Putamen (tissue), 1 donor: ENCODE measurements around the gene ARID2.
A peak's percentile ranks its signal among the peaks of the same experiment; 100 is the strongest.

Experiments used
- DNase-seq: peaks from one replicate; pipeline ENCODE4 v3.0.0-alpha.2; 2016; ENCODE audit warnings: low spot score

Gene ARID2, protein sequence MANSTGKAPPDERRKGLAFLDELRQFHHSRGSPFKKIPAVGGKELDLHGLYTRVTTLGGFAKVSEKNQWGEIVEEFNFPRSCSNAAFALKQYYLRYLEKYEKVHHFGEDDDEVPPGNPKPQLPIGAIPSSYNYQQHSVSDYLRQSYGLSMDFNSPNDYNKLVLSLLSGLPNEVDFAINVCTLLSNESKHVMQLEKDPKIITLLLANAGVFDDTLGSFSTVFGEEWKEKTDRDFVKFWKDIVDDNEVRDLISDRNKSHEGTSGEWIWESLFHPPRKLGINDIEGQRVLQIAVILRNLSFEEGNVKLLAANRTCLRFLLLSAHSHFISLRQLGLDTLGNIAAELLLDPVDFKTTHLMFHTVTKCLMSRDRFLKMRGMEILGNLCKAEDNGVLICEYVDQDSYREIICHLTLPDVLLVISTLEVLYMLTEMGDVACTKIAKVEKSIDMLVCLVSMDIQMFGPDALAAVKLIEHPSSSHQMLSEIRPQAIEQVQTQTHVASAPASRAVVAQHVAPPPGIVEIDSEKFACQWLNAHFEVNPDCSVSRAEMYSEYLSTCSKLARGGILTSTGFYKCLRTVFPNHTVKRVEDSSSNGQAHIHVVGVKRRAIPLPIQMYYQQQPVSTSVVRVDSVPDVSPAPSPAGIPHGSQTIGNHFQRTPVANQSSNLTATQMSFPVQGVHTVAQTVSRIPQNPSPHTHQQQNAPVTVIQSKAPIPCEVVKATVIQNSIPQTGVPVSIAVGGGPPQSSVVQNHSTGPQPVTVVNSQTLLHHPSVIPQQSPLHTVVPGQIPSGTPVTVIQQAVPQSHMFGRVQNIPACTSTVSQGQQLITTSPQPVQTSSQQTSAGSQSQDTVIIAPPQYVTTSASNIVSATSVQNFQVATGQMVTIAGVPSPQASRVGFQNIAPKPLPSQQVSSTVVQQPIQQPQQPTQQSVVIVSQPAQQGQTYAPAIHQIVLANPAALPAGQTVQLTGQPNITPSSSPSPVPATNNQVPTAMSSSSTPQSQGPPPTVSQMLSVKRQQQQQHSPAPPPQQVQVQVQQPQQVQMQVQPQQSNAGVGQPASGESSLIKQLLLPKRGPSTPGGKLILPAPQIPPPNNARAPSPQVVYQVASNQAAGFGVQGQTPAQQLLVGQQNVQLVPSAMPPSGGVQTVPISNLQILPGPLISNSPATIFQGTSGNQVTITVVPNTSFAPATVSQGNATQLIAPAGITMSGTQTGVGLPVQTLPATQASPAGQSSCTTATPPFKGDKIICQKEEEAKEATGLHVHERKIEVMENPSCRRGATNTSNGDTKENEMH (N-terminal part only)

DNA sequence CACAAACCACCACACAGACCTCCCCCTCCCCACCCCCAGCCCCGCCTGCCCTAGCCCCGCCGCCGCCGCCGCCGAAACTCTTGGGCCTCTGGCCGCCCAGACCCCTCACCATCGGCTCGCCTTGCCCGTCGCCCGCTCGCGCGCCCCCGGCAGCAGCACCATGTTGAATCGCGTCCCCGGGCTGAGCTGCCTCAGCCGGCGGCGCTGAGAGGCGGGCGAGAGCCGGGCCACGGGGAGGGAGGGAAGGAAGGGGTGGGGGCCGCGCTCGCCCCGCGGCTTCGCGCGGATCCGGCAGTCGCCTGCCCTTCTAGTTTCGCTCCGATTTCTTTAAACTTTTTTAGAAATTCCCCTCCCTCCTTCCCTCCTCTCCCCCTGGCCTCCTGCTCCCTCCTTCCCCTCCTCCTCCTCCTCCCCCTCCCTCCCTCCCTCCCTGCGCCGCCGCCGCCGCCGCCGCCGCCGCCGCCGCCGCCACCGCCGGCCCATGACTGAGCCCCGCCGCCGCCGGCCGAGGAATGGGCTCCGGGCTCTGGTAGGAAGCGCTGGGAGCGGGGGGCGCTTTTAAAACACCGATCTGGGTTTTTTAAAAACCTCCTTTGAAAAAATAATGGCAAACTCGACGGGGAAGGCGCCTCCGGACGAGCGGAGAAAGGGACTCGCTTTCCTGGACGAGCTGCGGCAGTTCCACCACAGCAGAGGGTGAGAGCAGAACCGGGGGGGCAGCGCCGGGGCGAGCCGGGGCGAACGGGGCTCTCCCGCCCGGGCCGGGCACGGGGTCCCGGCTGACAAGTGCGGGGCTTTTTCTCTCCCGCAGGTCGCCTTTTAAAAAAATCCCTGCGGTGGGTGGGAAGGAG is at the start of gene ARID2:
TSS of gene ARID2 (plus strand) at position 474 of the 851 bp plus-strand sequence. CDS start at position 605, 131 bp downstream.
- DNase-seq = peak; percentile 70

DNA sequence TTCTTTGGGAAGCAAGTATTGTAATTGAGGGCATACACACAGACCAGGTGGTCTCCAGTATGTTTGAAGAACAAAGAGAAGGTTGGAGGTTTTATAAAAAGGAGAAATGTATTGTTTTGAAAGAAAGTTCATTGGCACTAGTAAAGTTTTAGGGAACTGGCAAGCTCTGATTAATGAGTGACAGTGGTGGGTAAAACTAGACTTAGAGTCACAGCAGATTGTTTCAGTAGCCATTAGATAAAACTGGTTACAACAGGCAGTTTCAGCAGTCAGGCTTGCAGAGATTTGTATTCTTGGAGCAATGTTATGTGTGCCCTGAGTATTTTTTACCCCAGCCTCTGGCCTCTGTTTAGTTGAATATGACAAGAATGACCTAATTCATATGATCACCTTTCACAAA is 49.1 kb upstream of the ARID2 start:
- no peak for DNase-seq

DNA sequence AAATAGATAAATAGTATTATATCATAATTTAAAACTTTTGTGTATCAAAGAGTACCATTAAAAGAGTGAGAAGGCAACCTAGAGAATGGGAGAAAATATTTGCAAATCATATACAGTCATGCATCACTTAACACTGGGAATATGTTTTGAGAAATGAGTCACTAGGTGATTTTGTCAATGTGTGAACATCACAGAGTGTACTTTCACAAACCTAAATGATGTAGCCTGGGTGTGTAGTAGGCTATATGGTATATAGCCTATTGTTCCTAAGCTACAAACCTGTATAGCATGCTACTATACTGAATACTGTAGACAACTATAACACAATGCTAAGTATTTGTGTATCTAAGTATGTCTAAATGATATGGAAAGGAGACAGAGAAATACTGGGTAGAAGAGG is 48.0 kb upstream of the ARID2 start:
- DNase-seq = no peak

DNA sequence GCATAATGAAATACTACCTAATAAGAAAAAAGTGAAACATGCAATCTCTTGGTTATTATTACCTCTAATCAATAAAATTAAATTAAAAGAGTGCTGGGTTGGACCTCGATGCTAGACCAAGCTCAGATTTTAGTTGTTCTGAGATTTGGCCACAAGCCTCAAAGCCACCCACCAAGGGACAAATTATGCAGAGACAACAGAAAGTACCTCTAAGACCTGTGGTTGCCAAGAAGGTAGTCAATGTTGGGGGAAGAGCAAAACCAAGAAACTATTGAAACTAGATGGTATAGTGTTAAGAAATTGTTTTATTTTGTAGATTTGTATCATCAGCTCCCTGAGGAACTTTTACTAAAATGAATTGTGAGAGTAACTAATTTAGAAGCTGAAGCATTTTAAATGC is 43.8 kb upstream of the ARID2 start:
- no peak for DNase-seq

DNA sequence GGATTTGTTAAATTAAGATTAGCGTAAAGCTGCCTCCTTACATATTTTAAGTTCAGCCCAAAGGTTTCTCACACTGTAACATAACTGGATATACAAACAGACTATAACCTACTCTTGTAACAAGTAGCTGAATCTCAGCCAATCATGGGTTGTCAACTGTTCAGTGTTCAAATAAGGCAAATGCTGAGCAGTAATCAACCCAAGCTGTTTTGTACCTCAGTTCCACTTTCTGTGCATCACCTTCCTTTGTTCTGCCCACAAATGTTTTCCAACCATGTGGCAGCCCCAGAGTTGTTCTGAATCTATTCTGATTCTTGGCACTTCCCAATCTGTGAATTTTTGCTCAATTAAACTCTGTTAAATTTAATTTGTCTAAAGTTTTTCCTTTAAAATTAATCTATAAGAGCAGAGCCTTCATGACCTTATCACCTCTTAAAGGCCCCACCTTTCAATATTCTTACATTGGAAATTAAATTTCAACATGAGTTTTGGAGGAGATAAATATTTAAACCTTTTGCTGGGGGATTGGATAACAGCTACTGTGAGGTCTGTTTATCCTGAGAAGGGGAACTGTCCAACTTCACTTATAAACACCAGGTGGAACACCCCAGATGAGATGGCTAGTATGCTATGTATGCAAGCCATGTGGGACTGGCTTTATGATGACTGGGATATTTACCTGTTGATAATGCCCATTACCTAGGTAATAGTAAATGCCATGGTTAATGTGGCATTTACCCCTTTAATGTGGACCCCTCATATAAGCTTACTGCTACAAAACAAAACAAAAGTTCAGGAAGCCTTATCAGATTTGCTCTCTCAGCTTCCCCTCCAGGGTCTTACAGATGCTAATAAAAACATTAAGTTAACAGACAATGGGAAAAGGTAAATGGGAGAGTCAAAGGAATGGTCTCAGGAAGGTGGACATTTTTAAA is 42.2 kb upstream of the ARID2 start:
- DNase-seq = no peak

DNA sequence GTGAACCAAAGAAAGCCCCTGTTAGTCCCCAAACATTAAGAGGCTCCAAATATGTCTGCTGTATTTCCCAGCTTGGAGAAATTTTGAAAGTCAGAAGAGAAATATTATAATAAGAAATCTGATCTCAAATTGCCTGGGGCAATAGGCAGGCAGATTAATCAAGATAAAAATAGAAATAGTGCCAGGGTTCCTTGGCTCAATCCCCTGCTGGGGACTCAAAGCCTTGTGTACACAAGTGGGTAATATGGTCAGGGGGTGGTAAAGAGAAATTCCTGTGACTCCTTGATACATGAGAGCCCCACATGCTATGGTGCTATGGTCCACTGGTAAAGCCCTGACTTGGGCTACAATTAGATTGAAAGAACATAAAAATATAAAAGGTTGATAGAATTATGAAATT is 41.3 kb upstream of the ARID2 start:
- DNase-seq = no peak

DNA sequence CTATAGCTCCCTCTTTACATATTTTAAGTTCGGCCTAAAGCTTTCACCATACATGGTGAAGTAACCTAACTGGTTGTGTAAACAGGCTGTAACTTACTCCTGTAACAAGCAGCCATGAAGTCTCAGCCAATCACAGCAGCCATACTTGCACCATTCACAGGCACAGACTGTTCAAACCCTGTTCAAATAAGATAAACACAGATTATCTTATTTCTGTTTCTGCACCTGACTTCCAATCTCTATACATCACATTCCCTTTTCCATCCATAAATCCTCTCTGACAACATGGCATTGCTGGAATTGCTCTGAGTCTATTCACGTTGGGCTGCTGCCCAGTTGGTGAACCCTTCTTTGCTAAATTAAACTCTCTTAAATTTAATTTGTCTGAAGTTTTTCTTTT is 34.5 kb upstream of the ARID2 start:
- no peak for DNase-seq

DNA sequence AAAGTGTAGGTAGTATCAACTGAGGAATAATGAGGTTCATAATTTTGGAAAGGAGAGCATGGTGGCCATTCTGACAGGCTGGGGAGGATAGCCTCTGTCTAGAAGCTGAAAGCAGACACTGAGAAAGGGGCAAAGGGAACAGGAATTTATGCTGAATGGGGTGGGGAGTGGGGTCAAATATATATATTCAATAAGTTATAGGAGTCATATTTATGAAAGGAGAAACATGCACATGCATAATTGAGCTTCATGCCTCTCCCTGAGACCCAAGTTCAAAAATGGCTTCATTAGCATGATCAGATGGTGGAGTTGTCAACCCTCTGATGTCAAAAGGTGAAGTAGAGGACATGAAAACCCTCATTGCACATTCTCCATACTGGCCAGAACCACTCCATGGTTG is 33.9 kb upstream of the ARID2 start:
- DNase-seq = no peak

DNA sequence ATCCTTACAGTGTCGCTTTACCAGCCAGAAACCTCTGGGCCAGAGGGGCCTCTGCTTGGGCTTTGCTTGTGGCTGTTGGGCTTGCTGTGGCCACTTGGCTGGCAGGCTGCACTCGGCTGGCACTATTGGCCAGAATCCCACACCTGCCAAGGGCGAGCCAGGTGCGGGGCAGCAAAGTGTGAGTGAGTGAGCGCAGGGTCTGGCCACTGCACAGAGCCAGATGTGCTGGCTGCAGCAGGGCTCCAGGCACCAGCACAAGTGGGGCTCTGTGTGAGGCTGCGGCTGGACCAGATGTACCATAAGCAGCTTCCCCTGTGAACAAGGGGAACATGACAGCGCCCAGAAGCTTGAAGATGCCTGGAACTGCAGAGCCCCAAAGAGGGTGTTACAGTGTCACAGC is 33.5 kb upstream of the ARID2 start:
- DNase-seq = no peak

DNA sequence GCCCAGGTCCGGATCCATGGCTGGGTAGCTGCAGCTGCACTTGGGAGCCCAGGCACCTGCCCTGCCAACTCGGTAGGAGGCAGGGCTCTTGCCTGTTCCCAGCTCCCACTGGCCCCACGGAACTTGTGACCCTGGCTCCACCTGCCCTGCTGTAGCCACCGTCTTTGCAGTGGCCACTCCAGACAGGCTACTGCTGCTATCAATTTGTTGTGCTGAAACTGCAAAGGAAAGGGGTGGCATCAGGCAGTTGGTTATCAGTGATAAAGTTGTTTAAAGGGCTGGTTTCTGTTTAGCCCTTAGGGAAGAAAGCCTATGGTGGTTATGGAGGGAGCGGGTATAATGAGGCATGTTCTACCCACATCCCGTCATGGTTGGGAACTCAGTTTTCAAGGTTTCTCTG is 32.1 kb upstream of the ARID2 start:
- no peak for DNase-seq

DNA sequence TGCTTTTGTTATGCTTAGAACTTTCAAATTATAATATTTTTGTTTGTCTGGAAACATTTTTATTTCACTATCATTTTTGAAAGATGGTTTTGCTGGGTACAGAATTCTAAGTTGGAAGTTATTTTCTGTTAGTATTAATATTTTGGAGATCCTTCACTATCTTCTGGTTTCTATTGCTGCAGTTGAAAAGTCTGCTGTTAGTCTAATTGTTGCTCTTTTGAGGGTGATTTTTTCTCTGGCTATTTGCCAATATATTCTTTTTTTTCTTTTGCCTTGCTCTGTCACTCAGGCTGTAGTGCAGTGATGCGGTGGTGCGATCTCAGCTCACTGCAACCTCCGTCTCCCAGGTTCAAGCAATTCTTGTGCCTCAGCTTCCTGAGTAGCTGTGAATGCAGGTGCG is 28.2 kb upstream of the ARID2 start:
- no peak for DNase-seq

DNA sequence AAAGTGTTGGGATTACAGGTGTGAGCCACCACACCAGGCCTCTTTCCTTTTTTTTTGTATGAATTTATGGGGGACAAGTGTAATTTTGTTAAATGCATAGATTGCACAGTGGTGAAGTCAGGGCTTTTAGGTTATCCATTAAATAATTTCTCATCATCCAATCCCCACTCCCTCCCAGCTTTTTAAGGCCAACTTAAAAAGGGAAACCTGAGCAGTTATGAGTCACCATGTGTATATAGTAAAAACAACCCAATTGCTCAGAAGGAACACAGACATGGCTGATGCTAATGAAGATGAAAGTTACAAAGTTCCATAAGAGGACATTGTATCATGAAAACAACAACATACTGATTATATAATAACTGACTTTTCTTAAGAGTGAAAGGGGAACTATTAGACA is 25.6 kb upstream of the ARID2 start:
- no peak for DNase-seq

DNA sequence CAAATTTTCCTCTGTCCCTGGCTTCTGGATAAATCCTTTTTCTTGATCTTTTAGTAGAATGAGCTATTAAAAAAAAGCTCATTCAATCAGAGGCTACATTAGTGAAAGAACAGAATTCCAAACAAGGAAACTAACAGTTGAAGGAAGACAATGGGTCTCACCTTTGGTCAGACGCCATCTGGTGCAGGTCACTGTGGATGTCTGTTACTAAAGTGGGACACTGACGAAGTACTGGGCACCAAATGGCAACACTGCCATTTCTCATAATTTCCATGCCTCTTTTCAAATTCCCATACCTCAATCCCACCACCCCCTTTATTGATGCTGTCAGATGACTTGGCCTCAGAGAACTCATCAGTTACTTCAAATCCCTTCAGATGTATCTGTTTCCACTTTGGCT is 24.5 kb upstream of the ARID2 start:
- no peak for DNase-seq

DNA sequence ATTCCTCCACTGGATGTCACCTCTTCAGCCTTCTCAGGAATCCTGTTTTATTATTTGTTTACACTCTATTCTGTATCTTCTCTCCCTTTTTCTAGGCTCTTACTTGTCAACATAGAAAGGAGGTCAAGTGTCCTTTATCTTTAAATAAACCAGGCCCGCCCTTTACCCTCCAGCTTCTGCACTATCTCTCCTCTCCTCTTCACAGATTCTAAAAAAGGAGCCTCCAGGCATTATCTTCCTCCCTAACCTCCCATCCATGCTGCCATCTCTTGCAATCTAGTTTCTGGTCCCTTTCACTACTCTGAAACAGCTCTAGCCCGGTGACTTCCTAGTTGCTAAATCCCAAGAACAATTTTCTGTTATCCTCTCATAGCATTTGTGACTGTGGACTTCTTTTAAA is 24.1 kb upstream of the ARID2 start:
- DNase-seq = no peak

DNA sequence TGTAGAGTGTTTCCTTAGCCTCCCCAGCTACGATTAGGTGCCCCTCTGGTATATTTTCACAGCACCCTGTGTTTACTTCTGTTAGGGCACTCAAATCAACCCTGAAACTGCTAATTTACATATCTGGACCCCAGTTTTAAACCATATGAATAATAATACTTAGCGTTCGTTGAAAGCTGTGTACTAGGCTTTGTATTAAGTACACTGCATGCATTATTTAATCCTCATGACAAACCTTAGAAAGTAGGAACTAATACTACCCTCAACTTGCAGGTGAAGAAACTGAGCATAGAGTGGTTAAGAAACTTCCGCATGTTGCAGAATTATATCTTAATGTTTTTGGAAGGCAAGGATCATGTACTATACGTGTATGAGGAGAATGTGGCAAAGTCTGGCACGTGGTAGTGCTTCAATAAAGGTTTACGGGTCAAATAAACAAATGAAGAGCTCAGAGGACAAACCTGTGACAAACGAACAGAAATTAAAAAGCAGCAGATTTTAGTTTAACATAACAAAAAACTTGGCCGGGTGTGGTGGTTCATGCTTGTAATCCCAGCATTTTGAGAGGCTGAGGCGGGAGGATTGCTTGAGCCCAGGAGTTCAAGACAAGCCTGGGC is 22.2 kb upstream of the ARID2 start:
- DNase-seq = no peak

DNA sequence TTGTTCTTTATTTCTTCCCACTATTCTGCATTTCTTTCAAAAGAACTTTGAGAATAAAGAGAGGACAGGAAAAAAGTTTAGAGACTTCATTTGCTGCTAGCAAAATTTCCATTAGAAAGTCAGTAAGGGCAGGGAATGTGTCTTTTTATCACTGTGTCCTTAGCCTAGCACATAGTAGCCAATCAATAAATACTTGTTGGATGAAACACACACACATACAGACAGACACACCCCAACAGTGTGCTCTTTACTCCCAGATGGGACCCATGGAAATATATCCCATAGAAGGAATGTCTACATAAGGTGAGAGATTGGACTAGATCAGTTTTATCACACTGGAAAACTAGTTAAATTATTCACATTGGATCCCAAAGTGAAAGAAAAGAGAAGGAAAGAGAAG is 21.1 kb upstream of the ARID2 start:
- DNase-seq = no peak

DNA sequence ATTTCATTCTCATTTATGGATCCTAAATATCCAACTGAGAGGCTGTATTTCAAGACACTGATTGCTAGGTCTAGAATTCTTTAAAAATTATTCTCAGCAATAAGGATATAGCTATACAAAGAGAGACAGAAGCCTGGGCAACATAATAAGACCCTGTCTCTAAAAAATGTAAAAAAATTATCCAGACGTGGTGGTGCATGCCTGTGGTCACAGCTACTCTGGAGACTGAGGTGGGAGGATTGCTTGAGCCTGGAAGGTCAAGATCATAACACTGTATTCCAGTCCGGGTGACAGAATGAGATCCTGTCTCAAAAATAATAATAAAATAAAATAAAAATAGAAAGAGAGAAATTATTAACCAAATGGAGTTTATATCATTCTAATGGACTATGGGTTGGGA is 20.6 kb upstream of the ARID2 start:
- DNase-seq = no peak

DNA sequence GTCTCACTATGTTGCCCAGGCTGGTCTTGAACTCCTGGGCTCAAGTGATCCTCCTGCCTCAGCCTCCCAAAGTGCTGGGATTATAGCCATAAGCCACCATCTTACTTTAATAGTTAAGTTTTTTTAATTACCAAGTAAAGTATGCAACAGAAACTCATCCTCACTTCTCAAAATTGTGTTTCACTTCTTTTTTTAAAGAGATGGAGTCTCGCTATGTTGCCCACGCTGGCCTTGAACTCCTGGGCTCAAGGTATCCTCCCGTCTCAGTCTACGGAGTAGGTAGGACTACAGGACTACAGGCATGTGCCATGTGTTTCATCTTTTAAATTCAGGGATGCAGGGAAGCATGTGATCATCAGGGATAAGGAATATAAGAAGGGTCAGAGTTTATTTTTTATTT is 17.2 kb upstream of the ARID2 start:
- DNase-seq = no peak

DNA sequence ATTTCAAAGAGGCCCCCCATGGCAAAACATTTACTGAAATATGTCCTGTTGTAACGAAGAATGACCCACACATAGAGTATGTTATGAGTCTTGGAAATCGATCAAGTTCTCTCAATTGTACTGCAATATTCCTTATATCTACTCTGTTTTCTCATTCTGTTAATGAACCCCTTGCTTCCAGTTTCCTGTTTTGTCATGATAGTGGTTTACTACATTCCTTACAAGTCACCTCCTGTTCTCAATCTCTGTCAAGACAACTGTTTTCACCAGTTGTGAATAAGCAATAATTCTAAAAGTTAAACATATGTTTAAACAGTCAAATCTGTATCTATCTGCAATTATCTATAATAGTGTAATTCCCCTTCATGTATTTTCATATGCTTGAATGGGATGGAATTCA is 16.4 kb upstream of the ARID2 start:
- DNase-seq = no peak

DNA sequence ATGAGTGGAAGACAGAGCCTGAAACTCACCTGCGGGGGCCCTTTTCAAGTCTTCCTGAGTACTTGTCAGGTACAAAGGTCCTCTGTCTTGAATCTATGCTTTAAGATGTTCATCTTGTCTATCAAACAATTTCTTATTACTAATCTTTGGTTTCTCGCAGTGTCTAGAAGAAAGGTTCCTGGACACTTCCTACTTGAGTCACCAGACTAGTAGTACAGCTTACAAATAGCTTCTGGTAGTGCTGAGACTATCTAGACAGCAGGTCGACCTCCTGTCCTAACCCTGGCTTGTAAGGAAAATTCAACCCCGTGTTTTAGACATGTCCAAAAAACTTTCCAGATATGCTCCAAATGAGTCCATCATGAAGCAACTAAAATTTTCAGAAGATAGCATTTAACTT is 11.2 kb upstream of the ARID2 start:
- no peak for DNase-seq
